Endothelial cell of umbilical vein (primary cell): ENCODE data around the gene CFAP99. TPM values are rescaled to one million over a fixed set of nuclear protein-coding genes. Genes with fewer than 3 reads are reported as not detected.

Experiments used
- BruUV-seq: library from RNA; stranded (reverse); fragments of 400-500 nt; replicated peaks from 2 replicates; lab custom pipeline; 2021; lab: Mats Ljungman, UMichigan
- CTCF ChIA-PET: fragments of 300-600, 350-600 bp; sonication (Branson Sonifier 250); formaldehyde crosslinking; loops from one replicate; lab custom pipeline; 2021; ENCODE audit warnings: antibody characterized with exemption, inconsistent platforms; lab: Charles Lee
- POLR2A ChIA-PET: fragments of 300-600, 350-600 bp; sonication (Branson Sonifier 250); formaldehyde crosslinking; loops from one replicate; lab custom pipeline; 2021; ENCODE audit warnings: antibody characterized with exemption, inconsistent platforms; lab: Charles Lee
- DNase-seq: peaks from one replicate; pipeline ENCODE4 v3.0.0-alpha.2; 2011; ENCODE audit warnings: low read depth, low spot score
- FAIRE-seq: peaks from 2 replicates; lab custom pipeline; 2011; peaks lifted over from hg19 to GRCh38; lab: Jason Lieb, UNC
- H2AFZ ChIP-seq: 2 replicates; pipeline ENCODE4 v1.6.0; 2012; ENCODE audit warnings: low read depth, low read length, control low read depth, inconsistent platforms
- H3K27ac ChIP-seq: 2 replicates; pipeline ENCODE4 v1.5.1; 2011; ENCODE audit warnings: low read depth, mild to moderate bottlenecking, control low read depth, low read length, moderate library complexity; ENCODE audit not compliant: insufficient read depth
- H3K27me3 ChIP-seq, 2 experiments: 2 replicates each; pipeline versions ENCODE4 v1.6.0 to v1.6.1; 2011; ENCODE audit warnings: low read length in 2 of 2, mixed read lengths in 1 of 2; ENCODE audit not compliant: control insufficient read depth in 2 of 2, insufficient read depth in 2 of 2
- H3K36me3 ChIP-seq, 2 experiments: 2 replicates in 1 of 2; 3 replicates in 1 of 2; pipeline ENCODE4 v1.5.1; 2011; ENCODE audit warnings: low read length in 2 of 2, mild to moderate bottlenecking in 1 of 2, moderate library complexity in 1 of 2; ENCODE audit not compliant: control insufficient read depth in 2 of 2, insufficient read depth in 2 of 2; ENCODE audit errors: extremely low read depth in 1 of 2
- H3K4me1 ChIP-seq: 3 replicates; pipeline ENCODE4 v1.5.1; 2011; ENCODE audit warnings: mild to moderate bottlenecking, low read length; ENCODE audit not compliant: control insufficient read depth, insufficient read depth; ENCODE audit errors: extremely low read depth
- H3K4me2 ChIP-seq: 2 replicates; pipeline ENCODE4 v1.6.1; 2011; ENCODE audit warnings: low read length, control low read depth, mixed read lengths; ENCODE audit not compliant: insufficient read depth
- H3K4me3 ChIP-seq, 3 experiments: fragments of 200-600 bp in 1 of 3; sonication (generic), shearing (Covaris generic) in 1 of 3; replicated peaks in 1 of 3; 2 replicates each; pipeline ENCODE4 v1.5.1; 2011 to 2016; ENCODE audit warnings: control low read depth in 3 of 3, low read length in 3 of 3, mild to moderate bottlenecking in 2 of 3, inconsistent platforms in 1 of 3, low read depth in 1 of 3, moderate library complexity in 1 of 3; ENCODE audit not compliant: insufficient read depth in 1 of 3
- H3K79me2 ChIP-seq: 2 replicates; pipeline ENCODE4 v1.6.0; 2012; ENCODE audit warnings: low read length, inconsistent platforms; ENCODE audit not compliant: control insufficient read depth, insufficient read depth
- H3K9ac ChIP-seq: replicated peaks from 2 replicates; pipeline ENCODE3; 2011; ENCODE audit warnings: low read length, control low read depth; ENCODE audit not compliant: insufficient read depth; ENCODE audit errors: extremely low read depth
- H3K9me1 ChIP-seq: replicated peaks from 3 replicates; pipeline ENCODE4 v1.6.0; 2011; ENCODE audit warnings: mild to moderate bottlenecking, low read length; ENCODE audit not compliant: control insufficient read depth, insufficient read depth; ENCODE audit errors: extremely low read depth
- H3K9me3 ChIP-seq: replicated peaks from 2 replicates; pipeline ENCODE4 v1.5.1; 2012; ENCODE audit warnings: low read length, inconsistent platforms; ENCODE audit not compliant: control insufficient read depth, insufficient read depth
- H4K20me1 ChIP-seq: replicated peaks from 2 replicates; pipeline ENCODE3; 2011; ENCODE audit warnings: mild to moderate bottlenecking, low read length; ENCODE audit not compliant: control insufficient read depth, insufficient read depth; ENCODE audit errors: extremely low read depth
- EZH2 ChIP-seq: IDR thresholded peaks from 2 replicates; pipeline ENCODE4 v1.6.1; 2012; ENCODE audit warnings: borderline replicate concordance, low read depth, mild to moderate bottlenecking, moderate library complexity, low read length, inconsistent platforms; ENCODE audit not compliant: severe bottlenecking
- FOS ChIP-seq: IDR thresholded peaks from 2 replicates; pipeline ENCODE4 v1.6.1; 2011; ENCODE audit warnings: mild to moderate bottlenecking, low read length, moderate library complexity, borderline replicate concordance; ENCODE audit not compliant: insufficient read depth
- GATA2 ChIP-seq: IDR thresholded peaks from 2 replicates; pipeline ENCODE4 v1.7.0; 2011; ENCODE audit warnings: low read depth, mild to moderate bottlenecking, moderate library complexity, mixed read lengths, low read length; ENCODE audit not compliant: insufficient read length, insufficient read depth
- JUN ChIP-seq: IDR thresholded peaks from 2 replicates; pipeline ENCODE4 v1.6.1; 2011; ENCODE audit warnings: borderline replicate concordance, low read depth; ENCODE audit not compliant: insufficient read length, insufficient read depth
- MYC ChIP-seq: IDR thresholded peaks from one replicate; pipeline ENCODE4 v1.6.1; 2011; ENCODE audit warnings: mild to moderate bottlenecking, low read depth, low read length
- POLR2A ChIP-seq: IDR thresholded peaks from 2 replicates; pipeline ENCODE4 v1.6.1; 2012; ENCODE audit warnings: low read depth, mild to moderate bottlenecking, control low read depth, low read length
- POLR2AphosphoS5 ChIP-seq: IDR thresholded peaks from 2 replicates; pipeline ENCODE4 v1.6.1; 2012; ENCODE audit warnings: low read depth, mild to moderate bottlenecking, control low read depth, low read length, moderate library complexity; ENCODE audit not compliant: insufficient read depth
- dilution Hi-C: fragments of 300-500 bp; cut with MboI; formaldehyde crosslinking; loops from one replicate; pipeline ENCODE4 v1.15.0; 2019; ENCODE audit warnings: low sequenced_read_pairs; ENCODE audit not compliant: extremely low pct_ligation_motif_present
- intact Hi-C: fragments of 100-400 bp; cut with micrococcal nuclease; formaldehyde crosslinking; loops from one replicate; pipeline ENCODE4 v1.10.0; 2022
- polyA plus RNA-seq, 4 experiments: library from polyadenylated mRNA; depleted of rRNA in 3 of 4; stranded (reverse) in 3 of 4; unstranded in 1 of 4; fragments of >200 nt; gene quantifications; 2 replicates each; pipeline versions ENCODE4 v1.2.1 to v1.2.3, GENCODE V29; 2011 to 2012; ENCODE audit warnings: missing spikeins in 1 of 4
- total RNA-seq: library from RNA; stranded (reverse); gene quantifications from 2 replicates; pipeline ENCODE4 v1.2.3, GENCODE V29; 2021
- TF ChIP-seq, protein P1 (sequence below), 2 donors: IDR thresholded peaks; 1 replicate in 1 of 2; 2 replicates in 1 of 2; pipeline ENCODE4 v1.5.1; 2011; ENCODE audit warnings: low read length in 2 of 2, mild to moderate bottlenecking in 2 of 2, moderate library complexity in 2 of 2, control low read depth in 1 of 2, inconsistent platforms in 1 of 2, low read depth in 1 of 2; ENCODE audit not compliant: insufficient read depth in 1 of 2; ENCODE audit errors: extremely low read depth in 1 of 2
- TF ChIP-seq, protein P2 (sequence below): IDR thresholded peaks from 2 replicates; pipeline ENCODE4 v1.6.1; 2011; ENCODE audit not compliant: insufficient read depth, insufficient read length

CFAP99 gene
- total and polyA plus RNA-seq, 2 donors (not counting 3 experiments of a cell fraction or from before 2014, with no cell fraction given) = 0.03 TPM; not detected in 1

DNA sequence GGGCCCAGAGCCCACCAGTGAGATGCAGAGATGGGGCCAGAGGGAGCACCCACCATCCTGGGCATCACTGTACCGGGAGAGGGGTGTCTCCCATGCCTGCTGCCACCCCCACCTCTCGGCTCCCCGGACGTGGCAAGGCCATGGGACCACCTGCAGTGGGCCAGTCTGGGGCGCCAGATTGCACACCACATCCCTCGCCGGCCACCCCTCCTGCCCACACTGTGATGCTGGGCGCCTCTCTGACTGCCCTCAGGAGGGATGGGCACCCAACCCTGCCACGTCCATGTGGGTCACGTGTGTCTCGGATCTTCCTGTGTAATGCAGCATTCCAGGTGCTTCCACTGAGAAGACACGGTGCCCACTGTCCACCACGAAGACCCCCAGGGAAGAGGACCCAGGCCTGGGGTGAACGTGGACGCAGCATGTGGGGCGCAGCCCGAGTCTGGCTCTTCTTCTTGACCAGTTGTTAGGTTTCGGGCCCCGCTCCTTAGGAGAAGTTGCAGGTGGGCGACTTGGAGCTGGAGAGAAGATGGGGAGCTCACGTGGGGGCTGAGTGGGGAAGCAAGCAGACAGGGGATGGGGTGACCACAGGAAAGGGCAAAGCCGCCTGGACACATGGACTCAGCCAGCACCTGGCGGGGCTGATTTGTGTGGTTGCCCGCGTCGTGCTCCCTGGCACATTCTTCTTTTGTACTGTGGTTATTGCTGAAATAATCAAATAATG, 48.0 kb upstream of the CFAP99 start:
- H3K9me1 ChIP-seq = no peaks in the 10 kb centered on the region
- dilution Hi-C loops (no loop called here), intact Hi-C loops (no loop called here)
- H3K4me1 ChIP-seq = no peaks in the 10 kb centered on the region
- H3K36me3 ChIP-seq = no peaks in the 10 kb centered on the region
- no peaks in the 10 kb centered on the region for H3K79me2 ChIP-seq
- ChIA-PET POLR2A (no interaction called here), CTCF (no interaction called here)
- FAIRE-seq (no peak), DNase-seq (no peak)
- H3K27me3 ChIP-seq = no peaks in the 10 kb centered on the region
- no peak for TF ChIP-seq FOS
- TF ChIP-seq, protein P1, sequence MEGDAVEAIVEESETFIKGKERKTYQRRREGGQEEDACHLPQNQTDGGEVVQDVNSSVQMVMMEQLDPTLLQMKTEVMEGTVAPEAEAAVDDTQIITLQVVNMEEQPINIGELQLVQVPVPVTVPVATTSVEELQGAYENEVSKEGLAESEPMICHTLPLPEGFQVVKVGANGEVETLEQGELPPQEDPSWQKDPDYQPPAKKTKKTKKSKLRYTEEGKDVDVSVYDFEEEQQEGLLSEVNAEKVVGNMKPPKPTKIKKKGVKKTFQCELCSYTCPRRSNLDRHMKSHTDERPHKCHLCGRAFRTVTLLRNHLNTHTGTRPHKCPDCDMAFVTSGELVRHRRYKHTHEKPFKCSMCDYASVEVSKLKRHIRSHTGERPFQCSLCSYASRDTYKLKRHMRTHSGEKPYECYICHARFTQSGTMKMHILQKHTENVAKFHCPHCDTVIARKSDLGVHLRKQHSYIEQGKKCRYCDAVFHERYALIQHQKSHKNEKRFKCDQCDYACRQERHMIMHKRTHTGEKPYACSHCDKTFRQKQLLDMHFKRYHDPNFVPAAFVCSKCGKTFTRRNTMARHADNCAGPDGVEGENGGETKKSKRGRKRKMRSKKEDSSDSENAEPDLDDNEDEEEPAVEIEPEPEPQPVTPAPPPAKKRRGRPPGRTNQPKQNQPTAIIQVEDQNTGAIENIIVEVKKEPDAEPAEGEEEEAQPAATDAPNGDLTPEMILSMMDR (IDR thresholded peaks at IDR 0.05; ENCODE audit: extremely low read depth in 1 of 2, insufficient read depth in 1 of 2, low read depth in 1 of 2, low read length in 2 of 2) = no peak
- TF ChIP-seq, protein P2, sequence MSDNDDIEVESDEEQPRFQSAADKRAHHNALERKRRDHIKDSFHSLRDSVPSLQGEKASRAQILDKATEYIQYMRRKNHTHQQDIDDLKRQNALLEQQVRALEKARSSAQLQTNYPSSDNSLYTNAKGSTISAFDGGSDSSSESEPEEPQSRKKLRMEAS = no peak
- TF ChIP-seq JUN = no peak
- TF ChIP-seq EZH2 = no peak
- TF ChIP-seq GATA2 = no peak
- TF ChIP-seq POLR2A = no peak
- TF ChIP-seq MYC = no peak
- TF ChIP-seq POLR2AphosphoS5 = no peak
- BruUV-seq = no TSS peak
- H2AFZ ChIP-seq = no peak overlapping the region
- no peaks in the 10 kb centered on the region for H4K20me1 ChIP-seq
- no peak overlapping the region for H3K4me2 ChIP-seq
- H3K27ac ChIP-seq = no peak overlapping the region
- no peak overlapping the region for H3K4me3 ChIP-seq
- no peak overlapping the region for H3K9ac ChIP-seq
- no peaks in the 10 kb centered on the region for H3K9me3 ChIP-seq
